GM06990 (cell line): ENCODE results near the gene GDPD3.
"Not testable (repeated sequence)": the region's sequence is repeated elsewhere in the genome, so short reads cannot be mapped to it uniquely, and the experiment has no call there.

Source experiments
- DNase-seq: peaks from one replicate; pipeline ENCODE4 v3.0.0-alpha.2; 2011; ENCODE audit not compliant: insufficient read length; ENCODE audit errors: extremely low read depth
- H3K27me3 ChIP-seq: replicated peaks from 2 replicates; pipeline ENCODE4 v1.6.0; 2011; ENCODE audit warnings: low read length; ENCODE audit not compliant: control insufficient read depth, insufficient read depth
- H3K36me3 ChIP-seq: 2 replicates; pipeline ENCODE4 v1.5.1; 2011; ENCODE audit warnings: low read length; ENCODE audit not compliant: control insufficient read depth, insufficient read depth
- H3K4me3 ChIP-seq: replicated peaks from 2 replicates; pipeline ENCODE4 v1.5.1; 2011; ENCODE audit warnings: low read depth, mild to moderate bottlenecking, control low read depth, low read length
- CTCF ChIP-seq: IDR thresholded peaks from 2 replicates; pipeline ENCODE4 v1.5.1; 2011; ENCODE audit warnings: low read length, control low read depth, mild to moderate bottlenecking, inconsistent platforms; ENCODE audit not compliant: insufficient read depth, poor library complexity, severe bottlenecking

GDPD3 gene

DNA sequence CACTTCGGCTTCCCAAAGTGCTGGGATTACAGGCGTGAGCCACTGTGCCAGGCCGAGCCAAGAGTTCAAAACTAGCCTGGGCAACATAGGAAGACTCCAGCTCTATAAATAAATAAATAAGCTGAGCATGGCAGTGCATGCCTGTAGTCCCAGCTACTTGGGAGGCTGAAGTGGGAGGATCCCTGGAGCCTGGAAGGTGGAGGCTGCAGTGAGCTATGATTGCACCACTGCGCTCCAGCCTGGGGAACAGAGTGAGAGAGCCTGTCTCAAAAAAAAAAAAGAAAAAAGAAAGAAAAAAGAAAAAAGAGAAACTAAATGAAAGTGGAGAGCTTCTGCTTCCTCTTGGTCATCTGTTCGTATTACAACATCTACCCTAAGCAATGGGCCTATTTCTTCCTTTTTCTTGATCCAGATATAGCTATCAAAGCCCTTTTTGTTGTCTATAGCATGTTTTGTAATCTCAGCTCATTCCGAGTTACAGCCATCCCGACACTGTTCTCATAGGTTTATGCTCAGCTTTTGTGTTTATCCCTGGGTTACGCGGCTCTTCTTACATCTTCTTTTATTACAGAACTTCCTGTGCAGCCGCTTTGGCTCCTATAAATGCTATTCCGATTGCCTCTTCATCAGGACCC, 23.8 kb upstream of the GDPD3 start:
- DNase-seq = no peak
- no peak for TF ChIP-seq CTCF

DNA sequence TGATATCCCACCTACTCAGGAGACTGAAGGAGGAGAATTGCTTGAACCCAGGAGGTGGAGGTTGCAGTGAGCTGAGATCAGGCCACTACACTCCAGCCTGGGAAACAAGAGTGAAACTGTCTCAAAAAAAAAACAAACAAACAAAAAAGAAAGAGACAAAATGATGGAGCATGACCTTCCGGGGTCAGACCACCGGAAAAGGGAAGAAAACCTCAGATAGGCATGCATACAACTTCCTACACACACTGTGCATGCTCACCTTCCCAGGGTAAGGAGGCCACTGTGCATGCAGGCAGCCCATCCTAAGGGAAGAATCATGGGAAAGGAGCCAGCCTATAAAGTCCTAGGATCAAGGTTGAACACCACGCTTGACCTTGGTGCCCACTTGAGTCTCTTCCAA, 19.3 kb upstream of the GDPD3 start:
- Histone ChIP-seq H3K27me3 (no peaks in the 10 kb centered on the region), H3K36me3 (no peaks in the 10 kb centered on the region), H3K4me3 (no peak overlapping the region)
- TF ChIP-seq CTCF = no peak
- DNase-seq = no peak

More for the DNA sequence above, 23.8 kb upstream of the GDPD3 start:
- no peak overlapping the region for H3K4me3 ChIP-seq
- no peaks in the 10 kb centered on the region for H3K36me3 ChIP-seq
- no peaks in the 10 kb centered on the region for H3K27me3 ChIP-seq

- no peak for DNase-seq
- no peak overlapping the region for H3K4me3 ChIP-seq
- no peaks in the 10 kb centered on the region for H3K27me3 ChIP-seq
- no peak for TF ChIP-seq CTCF
- H3K36me3 ChIP-seq = no peaks in the 10 kb centered on the region
Observed at GRCh38 chr16:30131869-30132475, 18.6 kb upstream of the GDPD3 start.

DNA sequence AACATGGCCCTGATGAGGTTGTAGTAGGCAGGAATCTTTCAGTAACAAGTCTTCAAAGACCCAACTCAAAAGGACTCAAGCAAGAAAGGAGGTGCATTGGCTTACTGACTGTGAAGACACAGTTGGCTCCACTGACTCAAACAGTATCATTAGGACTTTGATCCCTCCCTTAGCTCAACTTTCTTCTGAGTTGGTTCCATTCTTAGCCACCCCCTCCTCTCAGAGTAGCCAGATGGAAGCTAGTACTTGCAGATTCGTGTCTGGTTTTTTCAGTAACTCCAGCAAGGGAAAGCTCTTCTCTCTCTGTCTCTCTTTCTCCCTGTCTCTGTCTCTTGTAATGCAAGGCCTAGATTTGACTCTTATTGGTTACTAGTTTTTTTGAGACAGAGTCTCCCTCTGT, 14.7 kb upstream of the GDPD3 start:
- Histone ChIP-seq H3K36me3 (no peaks in the 10 kb centered on the region), H3K4me3 (no peak overlapping the region), H3K27me3 (no peaks in the 10 kb centered on the region)
- DNase-seq = no peak
- TF ChIP-seq CTCF = no peak

DNA sequence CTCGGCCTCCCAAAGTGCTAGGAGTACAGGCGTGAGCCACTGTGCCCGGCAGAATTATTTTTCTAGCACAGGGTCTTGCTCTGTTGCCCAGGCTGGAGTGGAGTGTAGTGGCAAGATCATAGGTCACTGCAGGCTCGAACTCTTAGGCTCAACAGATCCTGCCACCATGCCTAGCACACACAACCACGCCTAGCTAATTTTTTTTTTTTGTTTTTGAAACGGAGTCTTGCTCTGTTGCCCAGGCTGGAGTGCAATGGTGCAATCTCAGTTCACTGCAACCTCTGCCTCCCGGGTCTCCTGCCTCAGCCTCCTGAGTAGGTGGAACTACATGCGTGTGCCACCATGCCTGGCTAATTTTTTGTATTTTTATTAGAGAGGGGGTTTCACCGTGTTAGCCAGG, 12.4 kb upstream of the GDPD3 start:
- not testable (repeated sequence) for H3K36me3 ChIP-seq, H3K27me3 ChIP-seq, H3K4me3 ChIP-seq, DNase-seq

DNA sequence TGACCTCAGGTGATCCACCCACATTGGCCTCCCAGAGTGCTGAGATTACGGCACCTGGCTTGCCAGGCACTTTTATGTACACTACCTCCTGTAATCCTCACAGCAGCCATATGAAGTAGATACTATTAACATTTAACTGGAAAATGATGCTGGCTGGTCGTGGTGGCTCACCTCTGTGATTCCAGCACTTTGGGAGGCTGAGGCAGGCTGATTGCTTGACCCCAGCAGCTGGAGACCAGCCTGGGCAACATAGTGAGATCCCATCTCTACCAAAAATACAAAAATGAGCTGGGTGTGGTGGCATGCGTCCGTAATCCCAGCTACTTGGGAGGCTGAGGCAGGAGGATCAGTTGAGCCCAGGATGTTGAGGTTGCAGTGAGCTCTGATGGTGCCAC, 11.6 kb upstream of the GDPD3 start:
- Histone ChIP-seq H3K27me3 (no peaks in the 10 kb centered on the region), H3K4me3 (no peak overlapping the region), H3K36me3 (no peaks in the 10 kb centered on the region)
- TF ChIP-seq CTCF = no peak
- DNase-seq = no peak
